ENCODE measurements around the gene SLC2A4RG. TPM values are rescaled to one million over a fixed set of nuclear protein-coding genes. Genes with fewer than 3 reads are reported as not detected.

Gene SLC2A4RG
- total and polyA plus RNA-seq, 2 of the 13 experiments (the other 11 are each of a cell fraction or from before 2014, with no cell fraction given): 91.4 to 95.9 TPM

- peak; percentile 69; the same call in 1 of the 2 replicates for TF ChIP-seq ZFP1 (CRISPR knock-in tag; IDR thresholded peaks at IDR 0.05)
- TF ChIP-seq, protein P1, sequence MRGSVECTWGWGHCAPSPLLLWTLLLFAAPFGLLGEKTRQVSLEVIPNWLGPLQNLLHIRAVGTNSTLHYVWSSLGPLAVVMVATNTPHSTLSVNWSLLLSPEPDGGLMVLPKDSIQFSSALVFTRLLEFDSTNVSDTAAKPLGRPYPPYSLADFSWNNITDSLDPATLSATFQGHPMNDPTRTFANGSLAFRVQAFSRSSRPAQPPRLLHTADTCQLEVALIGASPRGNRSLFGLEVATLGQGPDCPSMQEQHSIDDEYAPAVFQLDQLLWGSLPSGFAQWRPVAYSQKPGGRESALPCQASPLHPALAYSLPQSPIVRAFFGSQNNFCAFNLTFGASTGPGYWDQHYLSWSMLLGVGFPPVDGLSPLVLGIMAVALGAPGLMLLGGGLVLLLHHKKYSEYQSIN (CRISPR knock-in tag; IDR thresholded peaks at IDR 0.05; ENCODE audit: borderline replicate concordance): no peak
- TF ChIP-seq, protein P2, sequence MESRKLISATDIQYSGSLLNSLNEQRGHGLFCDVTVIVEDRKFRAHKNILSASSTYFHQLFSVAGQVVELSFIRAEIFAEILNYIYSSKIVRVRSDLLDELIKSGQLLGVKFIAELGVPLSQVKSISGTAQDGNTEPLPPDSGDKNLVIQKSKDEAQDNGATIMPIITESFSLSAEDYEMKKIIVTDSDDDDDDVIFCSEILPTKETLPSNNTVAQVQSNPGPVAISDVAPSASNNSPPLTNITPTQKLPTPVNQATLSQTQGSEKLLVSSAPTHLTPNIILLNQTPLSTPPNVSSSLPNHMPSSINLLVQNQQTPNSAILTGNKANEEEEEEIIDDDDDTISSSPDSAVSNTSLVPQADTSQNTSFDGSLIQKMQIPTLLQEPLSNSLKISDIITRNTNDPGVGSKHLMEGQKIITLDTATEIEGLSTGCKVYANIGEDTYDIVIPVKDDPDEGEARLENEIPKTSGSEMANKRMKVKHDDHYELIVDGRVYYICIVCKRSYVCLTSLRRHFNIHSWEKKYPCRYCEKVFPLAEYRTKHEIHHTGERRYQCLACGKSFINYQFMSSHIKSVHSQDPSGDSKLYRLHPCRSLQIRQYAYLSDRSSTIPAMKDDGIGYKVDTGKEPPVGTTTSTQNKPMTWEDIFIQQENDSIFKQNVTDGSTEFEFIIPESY (CRISPR knock-in tag; IDR thresholded peaks at IDR 0.05): peak; percentile 55; the same call in 1 of the 2 replicates
- TF ChIP-seq MLX (CRISPR knock-in tag; IDR thresholded peaks at IDR 0.05): peak; percentile 71
- TF ChIP-seq ARNTL (CRISPR knock-in tag; IDR thresholded peaks at IDR 0.05): peak; percentile 96
- TF ChIP-seq LRRFIP1 (CRISPR knock-in tag; conservative IDR thresholded peaks at IDR 0.05): no peak
- peak; percentile 60; the same call in 1 of the 2 replicates for TF ChIP-seq ZBTB34 (CRISPR knock-in tag; IDR thresholded peaks at IDR 0.05)
- no peak for TF ChIP-seq ZNF737 (CRISPR knock-in tag; IDR thresholded peaks at IDR 0.05; ENCODE audit: borderline replicate concordance)
- TF ChIP-seq, protein P3, sequence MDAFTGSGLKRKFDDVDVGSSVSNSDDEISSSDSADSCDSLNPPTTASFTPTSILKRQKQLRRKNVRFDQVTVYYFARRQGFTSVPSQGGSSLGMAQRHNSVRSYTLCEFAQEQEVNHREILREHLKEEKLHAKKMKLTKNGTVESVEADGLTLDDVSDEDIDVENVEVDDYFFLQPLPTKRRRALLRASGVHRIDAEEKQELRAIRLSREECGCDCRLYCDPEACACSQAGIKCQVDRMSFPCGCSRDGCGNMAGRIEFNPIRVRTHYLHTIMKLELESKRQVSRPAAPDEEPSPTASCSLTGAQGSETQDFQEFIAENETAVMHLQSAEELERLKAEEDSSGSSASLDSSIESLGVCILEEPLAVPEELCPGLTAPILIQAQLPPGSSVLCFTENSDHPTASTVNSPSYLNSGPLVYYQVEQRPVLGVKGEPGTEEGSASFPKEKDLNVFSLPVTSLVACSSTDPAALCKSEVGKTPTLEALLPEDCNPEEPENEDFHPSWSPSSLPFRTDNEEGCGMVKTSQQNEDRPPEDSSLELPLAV (CRISPR knock-in tag; conservative IDR thresholded peaks at IDR 0.05; ENCODE audit: low read depth): no peak; the same call in 1 of the 2 replicates
- 0 out of 2 replicates have a peak, but pooled peaks have one; percentile 94 for TF ChIP-seq ZNF234 (CRISPR knock-in tag; conservative IDR thresholded peaks at IDR 0.05)
- no peak for TF ChIP-seq HCFC1 (IDR thresholded peaks at IDR 0.05; ENCODE audit: low read depth, low read length)
- TF ChIP-seq KAT8 (CRISPR knock-in tag; IDR thresholded peaks at IDR 0.05): peak; percentile 82; the same call in 1 of the 2 replicates
- peak; percentile 66; the same call in 1 of the 2 replicates for TF ChIP-seq RFXANK (CRISPR knock-in tag; IDR thresholded peaks at IDR 0.05)
- no peak for TF ChIP-seq ZNF75D (CRISPR knock-in tag; IDR thresholded peaks at IDR 0.05; ENCODE audit: borderline replicate concordance)
- peak; percentile 79; the same call in 1 of the 2 replicates for TF ChIP-seq MEIS2 (CRISPR knock-in tag; IDR thresholded peaks at IDR 0.05)
- TF ChIP-seq, protein P4, sequence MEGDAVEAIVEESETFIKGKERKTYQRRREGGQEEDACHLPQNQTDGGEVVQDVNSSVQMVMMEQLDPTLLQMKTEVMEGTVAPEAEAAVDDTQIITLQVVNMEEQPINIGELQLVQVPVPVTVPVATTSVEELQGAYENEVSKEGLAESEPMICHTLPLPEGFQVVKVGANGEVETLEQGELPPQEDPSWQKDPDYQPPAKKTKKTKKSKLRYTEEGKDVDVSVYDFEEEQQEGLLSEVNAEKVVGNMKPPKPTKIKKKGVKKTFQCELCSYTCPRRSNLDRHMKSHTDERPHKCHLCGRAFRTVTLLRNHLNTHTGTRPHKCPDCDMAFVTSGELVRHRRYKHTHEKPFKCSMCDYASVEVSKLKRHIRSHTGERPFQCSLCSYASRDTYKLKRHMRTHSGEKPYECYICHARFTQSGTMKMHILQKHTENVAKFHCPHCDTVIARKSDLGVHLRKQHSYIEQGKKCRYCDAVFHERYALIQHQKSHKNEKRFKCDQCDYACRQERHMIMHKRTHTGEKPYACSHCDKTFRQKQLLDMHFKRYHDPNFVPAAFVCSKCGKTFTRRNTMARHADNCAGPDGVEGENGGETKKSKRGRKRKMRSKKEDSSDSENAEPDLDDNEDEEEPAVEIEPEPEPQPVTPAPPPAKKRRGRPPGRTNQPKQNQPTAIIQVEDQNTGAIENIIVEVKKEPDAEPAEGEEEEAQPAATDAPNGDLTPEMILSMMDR (CRISPR knock-in tag; IDR thresholded peaks at IDR 0.05): peak; percentile 54
- peak; percentile 88 for TF ChIP-seq BRD4 (CRISPR knock-in tag; IDR thresholded peaks at IDR 0.05)
Observed at GRCh38 chr20:63739130-63740069, at the start of gene SLC2A4RG (continued).

Measured in HepG2 (cell line).